GM23338 (cell line): ENCODE results near the gene ASS1. TPM values are rescaled to one million over a fixed set of nuclear protein-coding genes. Genes with fewer than 3 reads are reported as not detected.

ENCODE experiments used
- ATAC-seq: fragments of 200-7000 bp; cut with Tn5 transposase; 3 replicates; pipeline ENCODE4 v1.9.1; 2020
- DNase-seq: peaks from one replicate; pipeline ENCODE4 v3.0.0-alpha.2; 2015; ENCODE audit warnings: low spot score
- H2AFZ ChIP-seq: fragments of 200-600 bp; sonication (generic); 2 replicates; pipeline ENCODE4 v1.8.0; 2016; ENCODE audit warnings: antibody characterized with exemption, mild to moderate bottlenecking, moderate library complexity
- H3F3A ChIP-seq: fragments of 200-600 bp; sonication (generic); replicated peaks from 2 replicates; pipeline ENCODE4 v1.8.0; 2017; ENCODE audit warnings: antibody characterized with exemption, mixed run types, low read depth
- H3K27ac ChIP-seq: fragments of 200-600 bp; sonication (generic); 2 replicates; pipeline ENCODE4 v1.6.1; 2016; ENCODE audit warnings: low read depth
- H3K27me3 ChIP-seq: fragments of 200-600 bp; sonication (generic); 2 replicates; pipeline ENCODE4 v1.8.0; 2016; ENCODE audit warnings: mild to moderate bottlenecking, mixed run types, moderate library complexity; ENCODE audit not compliant: insufficient read depth
- H3K36me3 ChIP-seq: fragments of 200-600 bp; sonication (generic); 2 replicates; pipeline ENCODE4 v1.8.0; 2016; ENCODE audit warnings: mild to moderate bottlenecking; ENCODE audit not compliant: insufficient read depth
- H3K4me1 ChIP-seq: fragments of 200-600 bp; sonication (generic); 2 replicates; pipeline ENCODE4 v1.8.0; 2016; ENCODE audit warnings: mild to moderate bottlenecking, moderate library complexity; ENCODE audit not compliant: insufficient read depth
- H3K4me2 ChIP-seq: fragments of 200-600 bp; sonication (generic); 2 replicates; pipeline ENCODE4 v1.7.1; 2017; ENCODE audit warnings: mixed run types
- H3K4me3 ChIP-seq: fragments of 200-600 bp; sonication (generic); 2 replicates; pipeline ENCODE4 v1.6.1; 2016; ENCODE audit warnings: mixed run types
- H3K79me2 ChIP-seq: fragments of 200-600 bp; sonication (generic); replicated peaks from 2 replicates; pipeline ENCODE4 v1.8.0; 2017; ENCODE audit warnings: mild to moderate bottlenecking; ENCODE audit not compliant: insufficient read depth
- H3K9me2 ChIP-seq: fragments of 200-600 bp; sonication (generic); 2 replicates; pipeline ENCODE4 v1.8.0; 2017; ENCODE audit not compliant: insufficient read depth
- H4K20me1 ChIP-seq: fragments of 200-600 bp; sonication (generic); replicated peaks from 2 replicates; pipeline ENCODE4 v1.8.0; 2017; ENCODE audit warnings: mild to moderate bottlenecking; ENCODE audit not compliant: insufficient read depth
- H3K27ac Mint-ChIP-seq: 2 replicates; pipeline ENCODE4 v1.8.0; 2020; ENCODE audit warnings: inconsistent platforms, mild to moderate bottlenecking, moderate library complexity, mixed read lengths
- H3K27me3 Mint-ChIP-seq: 3 replicates; pipeline ENCODE4 v1.8.0; 2022; ENCODE audit warnings: low read depth, mild to moderate bottlenecking, moderate library complexity, mixed read lengths, inconsistent platforms; ENCODE audit not compliant: insufficient read depth, poor library complexity
- H3K36me3 Mint-ChIP-seq: 3 replicates; pipeline ENCODE4 v1.8.0; 2021; ENCODE audit warnings: low read depth, mild to moderate bottlenecking, inconsistent platforms, moderate library complexity, mixed read lengths
- H3K4me1 Mint-ChIP-seq: 3 replicates; pipeline ENCODE4 v1.8.0; 2020; ENCODE audit warnings: mild to moderate bottlenecking, inconsistent platforms, mixed read lengths
- H3K4me3 Mint-ChIP-seq: 3 replicates; pipeline ENCODE4 v1.8.0; 2021; ENCODE audit warnings: moderate library complexity, mild to moderate bottlenecking, inconsistent platforms, mixed read lengths
- H3K9me3 Mint-ChIP-seq: 3 replicates; pipeline ENCODE4 v1.8.0; 2020; ENCODE audit warnings: moderate library complexity, mild to moderate bottlenecking, inconsistent platforms, mixed read lengths
- CREB1 ChIP-seq: fragments of 250-450 bp; sonication (Bioruptor Pico); IDR thresholded peaks from 2 replicates; pipeline ENCODE4 v1.5.0; 2020; ENCODE audit warnings: low read depth, mild to moderate bottlenecking, moderate library complexity
- EZH2 ChIP-seq: fragments of 200-600 bp; sonication (generic); IDR thresholded peaks from one replicate; pipeline ENCODE4 v1.8.0; 2017; ENCODE audit warnings: antibody characterized with exemption, mild to moderate bottlenecking, low read depth; ENCODE audit not compliant: unreplicated experiment
- EZH2phosphoT487 ChIP-seq: fragments of 200-600 bp; sonication (generic); IDR thresholded peaks from one replicate; pipeline ENCODE4 v1.8.1; 2018; ENCODE audit warnings: antibody characterized with exemption; ENCODE audit not compliant: unreplicated experiment
- JUNB ChIP-seq: IDR thresholded peaks from one replicate; pipeline ENCODE4 v1.6.1; 2016; ENCODE audit warnings: antibody characterized with exemption; ENCODE audit not compliant: unreplicated experiment
- NANOG ChIP-seq: IDR thresholded peaks from 2 replicates; pipeline ENCODE4 v1.6.1; 2016; ENCODE audit warnings: antibody characterized with exemption, borderline replicate concordance
- POLR2AphosphoS5 ChIP-seq: IDR thresholded peaks from 2 replicates; pipeline ENCODE4 v1.6.1; 2016; ENCODE audit warnings: antibody characterized with exemption, low read depth
- STAT1 ChIP-seq: IDR thresholded peaks from one replicate; pipeline ENCODE4 v1.6.1; 2016; ENCODE audit warnings: antibody characterized with exemption; ENCODE audit not compliant: unreplicated experiment
- ZNF114 ChIP-seq: fragments of 250-450 bp; sonication (Bioruptor Pico); IDR thresholded peaks from 2 replicates; pipeline ENCODE4 v1.5.0; 2020; ENCODE audit warnings: mild to moderate bottlenecking, moderate library complexity
- ZNF331 ChIP-seq: fragments of 250-450 bp; sonication (Bioruptor Pico); IDR thresholded peaks from 2 replicates; pipeline ENCODE4 v1.5.0; 2020; ENCODE audit warnings: low read depth, mild to moderate bottlenecking, moderate library complexity
- polyA plus RNA-seq: library from polyadenylated mRNA; unstranded; fragments of >200 nt; fragmentation: Nextera tagmentation; extraction: Ambion mirVana; gene quantifications from 2 replicates; pipeline ENCODE4 v1.2.1, GENCODE V29; 2016
- total RNA-seq: library from RNA; depleted of rRNA; stranded (reverse); fragments of >200 nt; shearing (Covaris generic); gene quantifications from 2 replicates; pipeline ENCODE4 v1.2.3, GENCODE V29; 2014
- TF ChIP-seq, protein P1 (sequence below): IDR thresholded peaks from 2 replicates; pipeline ENCODE4 v1.6.1; 2016; ENCODE audit warnings: antibody characterized with exemption
- TF ChIP-seq, protein P2 (sequence below), 2 experiments: fragments of 200-600 bp in 1 of 2; sonication (generic) in 1 of 2; conservative IDR thresholded peaks; 2 replicates each; pipeline versions ENCODE4 v1.5.1 to v1.6.1; 2016 to 2017; ENCODE audit warnings: antibody characterized with exemption in 2 of 2, low read depth in 2 of 2, mild to moderate bottlenecking in 2 of 2, moderate library complexity in 1 of 2
- TF ChIP-seq, protein P3 (sequence below): fragments of 250-450 bp; sonication (Bioruptor Pico); IDR thresholded peaks from 2 replicates; pipeline ENCODE4 v1.5.0; 2020; ENCODE audit warnings: mild to moderate bottlenecking, moderate library complexity
- TF ChIP-seq, protein P4 (sequence below): IDR thresholded peaks from one replicate; pipeline ENCODE4 v1.6.1; 2018; ENCODE audit warnings: antibody characterized with exemption; ENCODE audit not compliant: unreplicated experiment

The ASS1 gene
- total and polyA plus RNA-seq, 2 experiments from 2014 or later: 65.8 to 103 TPM

DNA sequence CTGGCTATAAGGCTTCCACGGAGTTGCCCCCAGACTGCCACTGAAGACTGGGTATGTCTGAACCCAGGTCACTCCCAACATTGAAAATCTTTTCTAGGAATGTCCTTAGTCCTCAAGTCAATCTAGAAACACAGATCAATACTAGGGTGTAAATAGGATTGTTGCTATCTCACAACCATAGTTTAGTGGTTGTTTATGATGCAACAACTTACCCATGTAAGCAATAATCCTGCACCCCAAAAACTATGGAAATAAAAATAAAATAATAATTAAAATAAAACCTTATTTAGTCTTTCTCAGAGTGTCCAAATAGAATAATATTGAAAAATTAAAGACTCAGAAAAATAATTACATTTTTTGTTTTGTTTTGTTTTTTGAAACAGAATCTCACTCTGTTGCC, 68.3 kb downstream of the ASS1 start:
- Histone ChIP-seq H3K27me3 (no peaks in the 10 kb centered on the region), H3K79me2 (no peaks in the 10 kb centered on the region), H3K27ac (no peak overlapping the region), H3F3A (no peaks in the 10 kb centered on the region), H2AFZ (no peak overlapping the region), H3K9me2 (no peaks in the 10 kb centered on the region), H3K36me3 (no peaks in the 10 kb centered on the region), H4K20me1 (no peaks in the 10 kb centered on the region), H3K4me1 (no peaks in the 10 kb centered on the region), H3K4me3 (no peak overlapping the region), H3K4me2 (no peak overlapping the region)
- H3K4me1 Mint-ChIP-seq: no peaks in the 10 kb centered on the region
- no peak overlapping the region for H3K4me3 Mint-ChIP-seq
- TF ChIP-seq, protein P1, sequence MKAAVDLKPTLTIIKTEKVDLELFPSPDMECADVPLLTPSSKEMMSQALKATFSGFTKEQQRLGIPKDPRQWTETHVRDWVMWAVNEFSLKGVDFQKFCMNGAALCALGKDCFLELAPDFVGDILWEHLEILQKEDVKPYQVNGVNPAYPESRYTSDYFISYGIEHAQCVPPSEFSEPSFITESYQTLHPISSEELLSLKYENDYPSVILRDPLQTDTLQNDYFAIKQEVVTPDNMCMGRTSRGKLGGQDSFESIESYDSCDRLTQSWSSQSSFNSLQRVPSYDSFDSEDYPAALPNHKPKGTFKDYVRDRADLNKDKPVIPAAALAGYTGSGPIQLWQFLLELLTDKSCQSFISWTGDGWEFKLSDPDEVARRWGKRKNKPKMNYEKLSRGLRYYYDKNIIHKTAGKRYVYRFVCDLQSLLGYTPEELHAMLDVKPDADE: no peak
- TF ChIP-seq POLR2AphosphoS5 (no peak), ZNF331 (CRISPR knock-in tag) (no peak), EZH2phosphoT487 (no peak), STAT1 (no peak), EZH2 (no peak), CREB1 (no peak), JUNB (no peak), ZNF114 (CRISPR knock-in tag) (no peak), NANOG (no peak)
- TF ChIP-seq, protein P2, sequence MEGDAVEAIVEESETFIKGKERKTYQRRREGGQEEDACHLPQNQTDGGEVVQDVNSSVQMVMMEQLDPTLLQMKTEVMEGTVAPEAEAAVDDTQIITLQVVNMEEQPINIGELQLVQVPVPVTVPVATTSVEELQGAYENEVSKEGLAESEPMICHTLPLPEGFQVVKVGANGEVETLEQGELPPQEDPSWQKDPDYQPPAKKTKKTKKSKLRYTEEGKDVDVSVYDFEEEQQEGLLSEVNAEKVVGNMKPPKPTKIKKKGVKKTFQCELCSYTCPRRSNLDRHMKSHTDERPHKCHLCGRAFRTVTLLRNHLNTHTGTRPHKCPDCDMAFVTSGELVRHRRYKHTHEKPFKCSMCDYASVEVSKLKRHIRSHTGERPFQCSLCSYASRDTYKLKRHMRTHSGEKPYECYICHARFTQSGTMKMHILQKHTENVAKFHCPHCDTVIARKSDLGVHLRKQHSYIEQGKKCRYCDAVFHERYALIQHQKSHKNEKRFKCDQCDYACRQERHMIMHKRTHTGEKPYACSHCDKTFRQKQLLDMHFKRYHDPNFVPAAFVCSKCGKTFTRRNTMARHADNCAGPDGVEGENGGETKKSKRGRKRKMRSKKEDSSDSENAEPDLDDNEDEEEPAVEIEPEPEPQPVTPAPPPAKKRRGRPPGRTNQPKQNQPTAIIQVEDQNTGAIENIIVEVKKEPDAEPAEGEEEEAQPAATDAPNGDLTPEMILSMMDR (conservative IDR thresholded peaks at IDR 0.05; ENCODE audit: low read depth in 2 of 2): no peak
- TF ChIP-seq, protein P3, sequence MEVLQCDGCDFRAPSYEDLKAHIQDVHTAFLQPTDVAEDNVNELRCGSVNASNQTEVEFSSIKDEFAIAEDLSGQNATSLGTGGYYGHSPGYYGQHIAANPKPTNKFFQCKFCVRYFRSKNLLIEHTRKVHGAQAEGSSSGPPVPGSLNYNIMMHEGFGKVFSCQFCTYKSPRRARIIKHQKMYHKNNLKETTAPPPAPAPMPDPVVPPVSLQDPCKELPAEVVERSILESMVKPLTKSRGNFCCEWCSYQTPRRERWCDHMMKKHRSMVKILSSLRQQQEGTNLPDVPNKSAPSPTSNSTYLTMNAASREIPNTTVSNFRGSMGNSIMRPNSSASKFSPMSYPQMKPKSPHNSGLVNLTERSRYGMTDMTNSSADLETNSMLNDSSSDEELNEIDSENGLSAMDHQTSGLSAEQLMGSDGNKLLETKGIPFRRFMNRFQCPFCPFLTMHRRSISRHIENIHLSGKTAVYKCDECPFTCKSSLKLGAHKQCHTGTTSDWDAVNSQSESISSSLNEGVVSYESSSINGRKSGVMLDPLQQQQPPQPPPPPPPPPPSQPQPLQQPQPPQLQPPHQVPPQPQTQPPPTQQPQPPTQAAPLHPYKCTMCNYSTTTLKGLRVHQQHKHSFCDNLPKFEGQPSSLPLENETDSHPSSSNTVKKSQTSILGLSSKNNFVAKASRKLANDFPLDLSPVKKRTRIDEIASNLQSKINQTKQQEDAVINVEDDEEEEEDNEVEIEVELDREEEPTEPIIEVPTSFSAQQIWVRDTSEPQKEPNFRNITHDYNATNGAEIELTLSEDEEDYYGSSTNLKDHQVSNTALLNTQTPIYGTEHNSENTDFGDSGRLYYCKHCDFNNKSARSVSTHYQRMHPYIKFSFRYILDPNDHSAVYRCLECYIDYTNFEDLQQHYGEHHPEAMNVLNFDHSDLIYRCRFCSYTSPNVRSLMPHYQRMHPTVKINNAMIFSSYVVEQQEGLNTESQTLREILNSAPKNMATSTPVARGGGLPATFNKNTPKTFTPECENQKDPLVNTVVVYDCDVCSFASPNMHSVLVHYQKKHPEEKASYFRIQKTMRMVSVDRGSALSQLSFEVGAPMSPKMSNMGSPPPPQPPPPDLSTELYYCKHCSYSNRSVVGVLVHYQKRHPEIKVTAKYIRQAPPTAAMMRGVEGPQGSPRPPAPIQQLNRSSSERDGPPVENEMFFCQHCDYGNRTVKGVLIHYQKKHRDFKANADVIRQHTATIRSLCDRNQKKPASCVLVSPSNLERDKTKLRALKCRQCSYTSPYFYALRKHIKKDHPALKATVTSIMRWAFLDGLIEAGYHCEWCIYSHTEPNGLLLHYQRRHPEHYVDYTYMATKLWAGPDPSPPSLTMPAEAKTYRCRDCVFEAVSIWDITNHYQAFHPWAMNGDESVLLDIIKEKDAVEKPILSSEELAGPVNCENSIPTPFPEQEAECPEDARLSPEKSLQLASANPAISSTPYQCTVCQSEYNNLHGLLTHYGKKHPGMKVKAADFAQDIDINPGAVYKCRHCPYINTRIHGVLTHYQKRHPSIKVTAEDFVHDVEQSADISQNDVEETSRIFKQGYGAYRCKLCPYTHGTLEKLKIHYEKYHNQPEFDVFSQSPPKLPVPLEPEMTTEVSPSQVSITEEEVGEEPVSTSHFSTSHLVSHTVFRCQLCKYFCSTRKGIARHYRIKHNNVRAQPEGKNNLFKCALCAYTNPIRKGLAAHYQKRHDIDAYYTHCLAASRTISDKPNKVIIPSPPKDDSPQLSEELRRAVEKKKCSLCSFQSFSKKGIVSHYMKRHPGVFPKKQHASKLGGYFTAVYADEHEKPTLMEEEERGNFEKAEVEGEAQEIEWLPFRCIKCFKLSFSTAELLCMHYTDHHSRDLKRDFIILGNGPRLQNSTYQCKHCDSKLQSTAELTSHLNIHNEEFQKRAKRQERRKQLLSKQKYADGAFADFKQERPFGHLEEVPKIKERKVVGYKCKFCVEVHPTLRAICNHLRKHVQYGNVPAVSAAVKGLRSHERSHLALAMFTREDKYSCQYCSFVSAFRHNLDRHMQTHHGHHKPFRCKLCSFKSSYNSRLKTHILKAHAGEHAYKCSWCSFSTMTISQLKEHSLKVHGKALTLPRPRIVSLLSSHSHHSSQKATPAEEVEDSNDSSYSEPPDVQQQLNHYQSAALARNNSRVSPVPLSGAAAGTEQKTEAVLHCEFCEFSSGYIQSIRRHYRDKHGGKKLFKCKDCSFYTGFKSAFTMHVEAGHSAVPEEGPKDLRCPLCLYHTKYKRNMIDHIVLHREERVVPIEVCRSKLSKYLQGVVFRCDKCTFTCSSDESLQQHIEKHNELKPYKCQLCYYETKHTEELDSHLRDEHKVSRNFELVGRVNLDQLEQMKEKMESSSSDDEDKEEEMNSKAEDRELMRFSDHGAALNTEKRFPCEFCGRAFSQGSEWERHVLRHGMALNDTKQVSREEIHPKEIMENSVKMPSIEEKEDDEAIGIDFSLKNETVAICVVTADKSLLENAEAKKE (CRISPR knock-in tag): no peak
- TF ChIP-seq, protein P4, sequence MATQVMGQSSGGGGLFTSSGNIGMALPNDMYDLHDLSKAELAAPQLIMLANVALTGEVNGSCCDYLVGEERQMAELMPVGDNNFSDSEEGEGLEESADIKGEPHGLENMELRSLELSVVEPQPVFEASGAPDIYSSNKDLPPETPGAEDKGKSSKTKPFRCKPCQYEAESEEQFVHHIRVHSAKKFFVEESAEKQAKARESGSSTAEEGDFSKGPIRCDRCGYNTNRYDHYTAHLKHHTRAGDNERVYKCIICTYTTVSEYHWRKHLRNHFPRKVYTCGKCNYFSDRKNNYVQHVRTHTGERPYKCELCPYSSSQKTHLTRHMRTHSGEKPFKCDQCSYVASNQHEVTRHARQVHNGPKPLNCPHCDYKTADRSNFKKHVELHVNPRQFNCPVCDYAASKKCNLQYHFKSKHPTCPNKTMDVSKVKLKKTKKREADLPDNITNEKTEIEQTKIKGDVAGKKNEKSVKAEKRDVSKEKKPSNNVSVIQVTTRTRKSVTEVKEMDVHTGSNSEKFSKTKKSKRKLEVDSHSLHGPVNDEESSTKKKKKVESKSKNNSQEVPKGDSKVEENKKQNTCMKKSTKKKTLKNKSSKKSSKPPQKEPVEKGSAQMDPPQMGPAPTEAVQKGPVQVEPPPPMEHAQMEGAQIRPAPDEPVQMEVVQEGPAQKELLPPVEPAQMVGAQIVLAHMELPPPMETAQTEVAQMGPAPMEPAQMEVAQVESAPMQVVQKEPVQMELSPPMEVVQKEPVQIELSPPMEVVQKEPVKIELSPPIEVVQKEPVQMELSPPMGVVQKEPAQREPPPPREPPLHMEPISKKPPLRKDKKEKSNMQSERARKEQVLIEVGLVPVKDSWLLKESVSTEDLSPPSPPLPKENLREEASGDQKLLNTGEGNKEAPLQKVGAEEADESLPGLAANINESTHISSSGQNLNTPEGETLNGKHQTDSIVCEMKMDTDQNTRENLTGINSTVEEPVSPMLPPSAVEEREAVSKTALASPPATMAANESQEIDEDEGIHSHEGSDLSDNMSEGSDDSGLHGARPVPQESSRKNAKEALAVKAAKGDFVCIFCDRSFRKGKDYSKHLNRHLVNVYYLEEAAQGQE: no peak
- H3K36me3 Mint-ChIP-seq: no peaks in the 10 kb centered on the region; the same call in 2 of the 3 replicates
- H3K27ac Mint-ChIP-seq: no peak overlapping the region
- no peak for ATAC-seq
- DNase-seq: no peak
- peaks cover 5% of the 10 kb centered on the region for H3K27me3 Mint-ChIP-seq
- peaks cover 4% of the 10 kb centered on the region; the same call in 2 of the 3 replicates for H3K9me3 Mint-ChIP-seq
